SK-N-DZ (cell line): ENCODE measurements around the gene PEMT.
A peak's percentile ranks its signal among the peaks of the same experiment; 100 is the strongest.

Experiments
- DNase-seq: peaks from one replicate; pipeline ENCODE4 v3.0.0-alpha.2; 2015; ENCODE audit warnings: low spot score

Gene PEMT

GRCh38 chr17:17514993-17515933, 76.2 kb downstream of the PEMT start:
- DNase-seq: peak; percentile 43

GRCh38 chr17:17514361-17514992, 77.0 kb downstream of the PEMT start:
- no peak for DNase-seq

GRCh38 chr17:17513626-17514025, 77.9 kb downstream of the PEMT start:
- no peak for DNase-seq

DNA sequence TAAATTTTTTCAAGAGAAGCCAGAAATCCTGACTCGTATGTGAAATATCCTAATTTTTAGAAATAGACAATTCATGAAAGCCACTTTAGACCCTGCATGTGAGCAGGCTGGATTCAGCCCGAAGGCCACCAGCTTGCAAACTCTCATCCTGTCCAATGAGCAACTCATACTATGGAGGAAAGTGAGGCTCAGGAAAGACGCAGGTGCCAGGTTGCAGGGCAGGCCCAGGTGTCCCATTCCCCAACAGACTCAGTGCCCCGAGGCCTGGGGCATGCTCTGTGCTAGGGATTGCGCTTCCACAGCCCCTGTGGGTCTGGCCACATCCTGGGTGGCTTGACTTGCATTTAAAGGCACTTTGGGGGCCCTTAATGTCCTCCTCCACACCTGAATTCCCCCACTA, 78.6 kb downstream of the PEMT start:
- no peak for DNase-seq

- DNase-seq: no peak
These were observed 79.3 kb downstream of the PEMT start for GRCh38 chr17:17511881-17512858.

DNA sequence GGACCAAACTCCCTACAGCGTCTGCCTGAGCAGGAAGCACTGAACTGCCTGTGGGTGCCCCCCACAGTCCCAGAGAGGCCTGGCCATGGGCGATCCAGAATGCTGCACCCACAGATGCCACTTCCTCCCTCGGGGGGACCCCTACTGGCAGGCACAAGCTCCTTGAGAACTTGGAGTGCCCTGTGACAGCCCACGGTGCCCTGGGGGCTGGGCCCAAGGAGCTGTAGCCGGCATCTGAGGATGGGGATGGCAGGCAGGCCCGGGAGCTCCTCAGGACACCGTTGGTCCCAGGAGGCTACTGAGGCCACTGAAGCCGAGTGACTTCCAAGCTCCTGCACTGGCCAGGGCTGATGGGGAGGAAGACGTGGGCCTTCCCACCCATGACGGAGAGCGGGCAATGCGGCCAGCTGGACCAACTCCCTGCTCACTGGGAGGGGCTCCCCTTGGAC, 80.2 kb downstream of the PEMT start:
- DNase-seq: no peak

GRCh38 chr17:17510456-17511292, 80.8 kb downstream of the PEMT start:
- no peak for DNase-seq

GRCh38 chr17:17509601-17510425, 81.7 kb downstream of the PEMT start:
- no peak for DNase-seq

DNA sequence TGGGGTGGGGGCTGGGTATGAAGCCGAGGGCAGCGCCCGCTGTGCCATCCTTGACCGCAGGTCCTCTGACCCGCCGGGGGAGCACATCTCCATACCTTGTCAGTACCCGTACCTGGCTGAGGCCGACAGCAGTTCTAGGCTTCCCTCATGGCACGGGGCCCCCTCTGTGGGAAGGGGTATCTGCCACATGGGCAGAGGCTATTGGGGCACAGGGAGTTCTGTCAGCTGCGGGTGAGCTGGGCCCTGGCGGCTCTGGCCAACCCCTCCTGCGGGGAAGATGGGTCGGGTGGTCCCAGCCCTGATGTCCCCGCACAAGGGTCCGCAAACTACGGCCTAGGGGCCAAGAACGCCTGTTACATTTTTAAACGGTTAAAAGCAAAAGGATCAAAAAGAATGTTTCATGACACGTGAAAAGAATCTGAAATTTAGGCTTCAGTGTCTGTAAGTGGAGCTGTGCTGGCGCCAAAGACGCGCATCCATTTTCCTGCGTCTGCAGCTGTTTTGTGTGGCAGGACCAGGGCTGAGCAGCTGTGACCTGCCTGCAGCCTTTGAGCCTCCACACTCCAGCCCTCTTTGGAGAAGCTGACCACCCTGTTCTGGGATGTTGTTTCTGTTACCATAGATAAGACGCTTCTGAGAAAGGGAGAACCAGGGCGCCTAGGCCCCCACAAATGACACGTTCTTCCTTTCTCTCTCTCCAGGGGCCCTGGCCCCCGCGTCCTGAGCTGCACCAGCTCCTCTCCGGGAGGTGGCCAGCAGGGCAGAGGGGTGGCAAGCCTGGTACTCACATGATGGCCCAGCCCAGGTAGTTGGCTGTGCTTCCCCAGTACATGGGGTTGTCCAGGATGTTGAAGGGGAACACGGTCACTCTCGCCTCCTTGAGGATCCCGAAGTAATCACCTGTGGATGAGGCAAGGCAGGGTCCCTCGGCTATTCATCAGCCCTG, 82.6 kb downstream of the PEMT start:
- no peak for DNase-seq

GRCh38 chr17:17508019-17508535, 83.4 kb downstream of the PEMT start:
- no peak for DNase-seq

- DNase-seq: no peak
These were observed 84.0 kb downstream of the PEMT start for GRCh38 chr17:17507465-17508011.

DNA sequence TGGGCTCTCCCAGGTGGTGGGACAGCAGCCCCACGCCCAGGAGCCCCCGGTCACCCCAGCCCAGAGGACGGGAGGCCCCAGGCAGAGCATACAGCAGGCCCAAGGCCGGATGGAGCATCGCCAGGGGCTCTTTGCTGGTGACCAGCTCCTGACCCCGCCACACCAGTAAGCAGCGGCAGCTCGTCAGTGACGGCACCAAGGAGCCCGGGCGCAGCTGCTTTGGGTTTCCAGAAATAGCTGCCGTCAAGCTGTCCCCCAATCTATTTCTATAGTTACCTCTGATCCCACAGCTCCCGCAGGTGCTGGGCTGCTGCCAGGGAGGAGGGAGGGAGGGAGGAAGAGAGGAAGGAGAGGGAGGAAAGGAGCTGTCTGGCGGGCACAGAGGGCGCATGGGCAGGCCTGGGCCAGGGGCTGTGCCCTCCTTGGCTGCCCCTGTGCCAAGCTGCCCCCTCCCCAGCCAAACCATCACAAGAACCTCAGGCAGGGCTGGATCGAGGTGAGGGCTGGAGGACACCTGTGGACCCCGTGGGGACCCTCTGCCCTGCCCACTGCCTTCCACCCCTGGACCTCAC, 84.5 kb downstream of the PEMT start:
- no peak for DNase-seq

- DNase-seq: no peak
These were observed 85.2 kb downstream of the PEMT start for GRCh38 chr17:17506181-17506741.

DNA sequence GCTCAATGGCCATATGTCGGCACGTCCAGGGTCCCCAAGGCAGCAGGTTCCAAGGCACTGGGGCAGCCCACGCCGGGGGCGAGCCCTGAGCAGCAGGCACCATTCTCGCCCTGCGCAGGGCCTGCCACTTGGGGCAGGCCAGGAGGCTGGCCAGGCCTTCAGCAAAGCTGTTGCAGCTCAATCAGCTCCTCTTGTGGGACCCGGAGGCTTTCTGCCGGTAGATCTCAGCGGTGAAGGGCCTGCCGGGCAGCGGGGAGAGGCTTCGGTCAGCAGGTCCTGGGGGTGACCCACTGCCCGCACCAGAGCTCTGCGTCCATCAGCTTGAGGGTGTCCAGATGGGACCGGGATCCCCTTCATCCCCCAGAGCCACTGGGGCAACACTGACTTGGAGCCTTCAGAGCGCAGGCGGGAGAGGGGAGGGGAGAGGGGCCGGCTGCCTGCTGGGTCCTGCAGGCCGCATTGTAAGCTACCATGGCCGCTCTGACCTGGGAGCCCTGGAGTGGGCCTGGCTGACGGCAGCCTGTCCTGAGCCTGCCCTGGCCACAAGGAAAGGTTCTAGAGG, 85.8 kb downstream of the PEMT start:
- DNase-seq: no peak

- DNase-seq: no peak
These were observed 86.4 kb downstream of the PEMT start for GRCh38 chr17:17505151-17505550.

- no peak for DNase-seq
These were observed 87.0 kb downstream of the PEMT start for GRCh38 chr17:17504341-17505140.
